GM19455 (cell line): ENCODE measurements around the gene LAPTM5.

ENCODE experiments used
- ATAC-seq: cut with Tn5 transposase; IDR thresholded peaks from one replicate; pipeline ENCODE4 v1.9.1; 2021; ENCODE audit not compliant: unreplicated experiment

The LAPTM5 gene

DNA sequence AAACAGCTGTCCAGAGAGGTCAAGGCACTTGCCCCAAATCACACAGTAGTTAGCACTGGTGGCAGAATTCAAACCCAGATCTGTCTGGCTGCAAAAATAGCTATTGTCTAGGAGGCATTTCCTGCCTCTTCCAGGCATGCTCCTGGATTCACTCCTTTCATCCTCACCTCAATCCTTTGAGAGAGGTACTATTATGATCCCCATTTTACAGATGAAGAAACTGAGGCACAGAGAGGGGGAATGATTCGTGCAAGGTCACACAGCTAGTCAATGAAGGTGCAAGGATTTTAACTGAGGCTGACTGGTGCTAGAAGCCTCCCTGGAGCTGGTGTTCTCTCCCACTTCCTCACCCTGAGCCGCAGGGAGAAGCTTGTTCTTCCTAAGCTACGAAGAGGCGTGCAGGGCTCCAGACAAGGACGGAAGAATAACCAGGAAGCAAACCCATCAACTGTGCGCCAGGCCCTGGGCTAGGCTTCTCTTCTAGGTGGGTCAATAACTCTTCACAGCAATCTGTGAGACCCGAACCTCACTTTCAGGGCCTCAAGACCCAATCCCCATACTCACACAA is 631 bp upstream of the LAPTM5 start:
- no peak for ATAC-seq

DNA sequence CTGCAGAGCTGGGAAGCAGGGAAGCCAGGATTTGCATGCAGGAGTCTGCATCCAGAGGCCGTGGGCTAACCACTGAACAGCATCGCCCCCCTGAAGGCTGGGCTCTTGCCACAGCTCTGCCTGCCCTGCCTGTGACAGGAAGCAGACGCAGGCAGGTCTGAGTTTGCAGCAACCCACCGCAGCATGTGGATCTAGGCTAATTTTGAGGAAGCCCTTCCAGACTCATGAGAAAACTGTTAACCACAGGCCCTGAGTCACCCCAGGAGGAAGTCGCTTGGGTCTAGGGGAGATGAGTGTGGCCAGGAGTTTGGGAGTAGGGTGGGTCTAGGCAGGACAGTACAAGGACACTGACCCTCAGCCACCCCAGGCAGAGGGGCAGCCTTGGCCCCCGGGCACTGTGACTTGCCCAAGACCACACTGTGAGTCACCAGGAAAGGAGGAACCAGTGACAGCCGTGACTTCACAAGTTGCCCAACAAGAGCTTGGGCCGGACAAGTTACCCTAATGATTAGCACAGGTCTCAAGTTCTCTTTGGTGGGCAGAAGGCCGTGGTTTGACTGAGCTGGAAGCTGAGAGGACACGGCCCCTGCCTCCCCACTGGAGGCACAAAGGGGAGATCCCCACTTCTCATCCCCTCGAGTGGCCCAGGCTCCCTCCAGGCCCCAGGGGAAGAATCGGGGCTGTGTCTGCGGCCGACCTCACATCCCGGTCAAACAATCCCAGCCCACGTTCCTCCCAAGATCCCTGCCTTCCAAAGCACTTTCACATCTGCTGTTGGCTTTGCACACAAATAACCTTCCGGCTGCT is 826 bp downstream of the LAPTM5 start:
- ATAC-seq: no peak

DNA sequence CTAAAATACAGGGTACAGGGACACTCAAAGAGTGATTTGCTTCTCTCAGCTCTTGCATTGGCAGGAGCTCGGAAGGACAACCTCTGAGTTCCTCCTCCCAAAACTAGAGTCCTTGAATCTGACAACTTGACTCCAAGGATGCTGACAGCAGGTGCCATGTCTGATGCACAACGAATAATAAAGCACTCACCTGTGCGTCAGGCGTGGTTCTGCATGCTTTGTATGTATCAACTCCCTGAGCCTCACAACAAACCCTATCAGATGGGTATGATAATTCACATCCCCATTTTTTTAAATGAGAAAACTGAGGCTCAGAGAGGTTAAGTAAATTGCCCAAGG is 1.4 kb downstream of the LAPTM5 start:
- no peak for ATAC-seq

DNA sequence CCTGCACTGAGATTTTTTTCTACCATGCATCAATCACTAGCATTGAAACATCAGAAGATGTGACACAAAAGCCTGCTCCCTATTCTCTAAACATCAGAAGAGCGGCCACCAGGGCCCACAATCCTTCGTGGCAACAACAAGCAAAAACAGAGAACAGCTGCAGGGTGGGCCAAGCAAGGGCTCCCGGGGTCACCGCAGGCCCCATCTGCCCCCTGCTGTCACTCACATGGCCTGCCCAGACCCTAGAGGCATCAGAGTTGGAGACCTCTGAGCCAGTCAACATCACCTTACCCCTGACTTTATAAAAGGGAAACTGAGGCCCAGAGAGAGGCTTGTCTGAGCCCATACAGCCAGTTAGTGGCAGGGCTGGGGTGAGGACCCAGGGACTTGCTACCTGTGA is 1.8 kb downstream of the LAPTM5 start:
- no peak for ATAC-seq

DNA sequence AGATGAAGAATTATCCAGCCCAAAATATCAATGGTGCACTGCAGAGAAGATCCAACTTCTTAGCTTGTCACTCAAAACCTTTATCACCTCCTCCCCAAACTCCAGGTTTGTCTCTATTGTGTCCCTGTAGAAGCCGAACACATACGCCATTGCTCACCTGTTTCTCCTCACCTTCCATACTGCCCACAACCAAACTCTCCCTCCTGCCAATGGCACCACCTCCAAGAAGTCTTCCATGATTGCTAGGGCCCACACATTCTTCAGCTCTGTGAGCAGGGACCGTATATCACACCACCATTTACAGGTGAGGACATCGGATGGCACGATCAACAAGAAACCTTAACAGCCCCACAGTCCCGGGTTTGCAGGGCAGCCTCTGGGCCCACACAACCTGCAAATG is 2.2 kb downstream of the LAPTM5 start:
- no peak for ATAC-seq

DNA sequence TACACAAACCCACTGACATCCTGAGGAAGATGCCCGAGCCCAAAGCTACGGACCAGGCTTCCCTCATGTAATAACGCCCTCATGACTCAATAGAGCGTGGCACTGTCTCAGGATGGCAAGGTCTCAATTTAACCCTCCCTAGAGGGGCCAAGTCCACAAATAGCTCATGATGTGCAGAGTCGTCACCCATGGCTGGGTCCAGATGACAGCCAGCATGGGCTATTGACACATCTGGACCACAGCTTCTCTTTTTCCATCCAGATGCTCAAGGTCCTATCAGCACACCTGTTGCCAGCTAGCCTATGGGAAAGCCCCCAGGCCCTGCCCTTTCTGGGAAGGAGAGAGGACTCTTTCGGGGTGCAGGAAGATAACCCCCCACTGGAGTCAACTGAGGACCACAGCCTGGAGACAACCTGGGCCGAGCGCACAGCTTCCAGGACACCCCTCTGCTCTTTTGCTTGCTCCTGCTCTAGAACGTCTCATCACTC is 2.8 kb downstream of the LAPTM5 start:
- ATAC-seq: peak; percentile 25

DNA sequence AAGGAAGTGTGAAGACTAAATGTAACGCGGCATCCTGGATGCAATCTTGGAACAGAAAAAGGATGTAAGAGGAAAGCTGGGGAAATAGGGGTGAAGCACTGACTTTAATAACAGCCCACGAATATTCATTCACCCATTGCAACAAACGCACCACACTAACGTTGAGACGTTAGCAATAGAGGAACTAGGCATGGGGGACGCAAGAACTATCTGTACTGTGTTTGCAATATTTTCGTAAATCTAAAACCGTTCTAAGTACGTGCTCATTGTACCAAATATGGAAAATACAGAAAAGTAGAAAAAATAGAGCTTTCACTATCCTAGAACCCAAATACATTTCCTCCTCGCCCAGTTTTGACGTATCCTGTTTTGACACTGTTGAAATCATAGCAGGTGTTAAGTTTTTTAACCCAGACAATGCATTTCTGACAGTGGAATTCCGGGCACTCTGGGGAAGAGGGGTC is 3.9 kb downstream of the LAPTM5 start:
- ATAC-seq: no peak

DNA sequence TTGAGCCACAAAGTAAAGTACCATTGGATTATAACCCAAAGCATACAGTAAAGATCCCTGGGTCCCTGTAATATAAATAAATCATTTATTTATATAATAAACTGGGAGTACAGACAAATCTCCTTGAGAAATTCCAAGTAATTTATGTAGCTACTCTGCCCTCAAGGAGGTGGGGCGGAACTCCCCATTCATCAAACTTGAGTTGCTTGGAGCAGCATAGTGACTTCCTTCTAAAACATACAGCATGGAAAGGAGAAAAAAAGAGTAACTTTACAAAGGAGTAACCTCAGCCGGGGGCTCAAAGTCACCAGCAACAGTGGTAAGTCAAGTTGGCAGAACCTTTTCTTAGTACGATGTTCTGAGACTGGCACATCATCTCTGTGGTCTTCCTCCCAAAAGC is 4.5 kb downstream of the LAPTM5 start:
- no peak for ATAC-seq

DNA sequence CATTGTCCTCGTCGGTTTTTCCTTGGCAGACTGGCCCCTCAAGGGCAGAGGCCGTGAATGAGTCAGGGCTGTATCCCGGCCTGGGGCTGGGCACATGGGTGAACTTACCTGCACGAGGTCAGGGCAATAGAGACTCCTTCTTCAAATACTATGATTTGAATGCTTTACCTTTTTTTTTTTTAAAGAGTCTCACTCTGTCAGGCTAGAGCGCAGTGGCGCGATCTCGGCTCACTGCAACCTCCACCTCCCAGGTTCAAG is 5.0 kb downstream of the LAPTM5 start:
- no peak for ATAC-seq

DNA sequence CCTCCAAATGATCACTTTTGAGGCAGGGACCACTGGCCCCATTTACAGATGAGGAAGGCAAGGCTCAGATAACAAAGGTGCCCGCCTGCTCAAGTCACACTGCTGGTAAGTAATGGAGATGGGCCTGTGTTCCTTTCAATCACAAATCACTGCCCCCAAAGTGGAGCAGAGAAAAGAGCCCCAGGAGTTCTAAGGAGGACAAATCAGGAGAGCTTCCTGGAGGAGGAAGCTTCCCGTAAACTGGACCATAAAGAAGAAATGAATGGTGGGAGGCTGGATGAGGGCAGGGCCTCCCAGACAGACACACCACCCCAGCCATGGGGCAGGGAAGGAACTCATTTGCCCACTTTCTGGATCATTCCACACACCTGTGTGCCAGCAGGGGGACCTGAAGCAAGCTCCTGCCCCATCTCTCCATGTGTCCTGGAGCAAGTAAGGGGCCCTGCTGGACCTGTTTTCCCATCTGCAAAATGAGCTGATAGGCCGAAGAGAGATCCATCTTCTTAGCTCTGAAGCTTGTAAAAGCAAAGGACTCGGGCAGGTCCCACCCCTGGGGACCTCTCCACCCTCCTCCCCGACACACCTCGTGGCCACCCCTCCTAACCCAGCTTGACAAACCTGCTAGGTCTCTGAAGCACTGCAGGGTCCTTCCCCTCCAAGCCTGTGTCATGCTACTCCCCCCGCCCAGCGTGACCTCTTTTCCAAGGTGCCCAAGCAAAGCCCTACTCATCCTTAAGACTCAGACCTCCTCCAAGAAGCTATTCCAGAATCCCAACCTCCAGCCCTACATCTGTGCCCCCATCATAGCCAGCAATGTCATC is 5.5 kb downstream of the LAPTM5 start:
- ATAC-seq: no peak

DNA sequence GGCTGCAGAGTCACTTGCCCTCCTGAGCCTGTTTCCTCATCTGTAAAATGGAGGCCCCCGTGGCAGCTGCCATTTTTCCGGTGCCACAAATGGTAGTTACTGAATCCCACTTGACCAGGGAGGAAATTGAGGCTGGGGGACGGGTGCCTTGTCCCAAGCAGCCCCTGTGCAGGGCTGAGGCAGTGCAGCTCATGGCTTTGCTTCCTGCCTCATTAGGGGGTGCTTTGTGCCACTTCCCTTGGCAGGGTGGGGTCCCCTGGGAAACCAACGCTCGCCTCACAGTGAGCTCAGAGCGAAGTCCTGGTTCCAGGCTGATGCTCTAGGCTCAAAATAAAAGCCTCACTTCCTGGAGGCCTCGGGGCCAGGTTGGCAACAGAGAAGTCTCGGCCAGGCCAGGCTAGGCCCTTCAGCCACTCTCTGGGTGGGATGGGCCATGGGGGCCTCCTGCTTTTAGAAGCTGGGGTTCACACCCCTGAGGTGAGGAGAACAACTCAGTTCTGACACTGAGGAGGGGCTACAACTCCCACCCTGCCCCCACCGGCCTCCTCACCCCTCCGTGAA is 6.8 kb downstream of the LAPTM5 start:
- ATAC-seq: no peak

DNA sequence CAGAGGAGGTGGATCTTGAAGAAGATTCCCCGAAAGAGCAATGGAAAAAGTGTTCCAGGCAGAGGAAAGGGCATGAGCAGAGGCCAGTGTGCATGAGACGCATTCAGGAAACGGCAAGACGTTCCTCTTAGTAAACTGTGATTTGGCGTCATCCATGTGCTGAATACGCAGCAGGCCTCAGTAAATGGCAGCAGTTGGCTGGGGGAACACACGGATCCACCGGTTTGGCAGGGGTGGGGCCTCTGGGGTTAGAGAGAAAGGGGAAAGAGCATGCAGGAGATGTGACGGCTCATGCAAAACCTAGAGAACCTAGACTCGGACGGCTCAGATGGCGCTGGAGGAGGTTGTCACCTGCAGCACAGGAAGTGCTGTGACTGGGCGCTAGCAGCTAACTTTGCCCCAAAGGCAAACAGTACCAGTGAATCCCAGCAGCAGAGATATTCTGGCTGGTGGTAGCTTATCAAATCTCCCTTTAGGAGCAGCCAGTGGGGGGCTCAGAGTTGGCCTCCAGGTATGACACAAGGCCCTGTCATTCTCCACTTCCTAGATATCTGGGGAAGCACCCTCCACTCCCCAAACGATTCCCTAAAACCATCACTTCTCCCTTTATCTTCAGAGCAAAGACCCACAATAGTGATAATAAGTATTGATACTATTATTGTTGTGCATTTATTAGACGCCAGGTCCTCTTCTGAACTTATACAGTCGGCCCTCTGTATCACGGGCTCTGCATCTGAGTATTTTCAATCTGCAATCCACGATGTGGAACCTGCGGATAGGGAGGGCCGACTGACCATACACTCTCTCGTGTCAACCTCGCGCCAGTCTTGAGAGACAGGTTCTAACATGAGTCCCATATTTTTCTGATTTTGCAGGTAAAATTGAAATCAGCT is 7.6 kb downstream of the LAPTM5 start:
- ATAC-seq: no peak

DNA sequence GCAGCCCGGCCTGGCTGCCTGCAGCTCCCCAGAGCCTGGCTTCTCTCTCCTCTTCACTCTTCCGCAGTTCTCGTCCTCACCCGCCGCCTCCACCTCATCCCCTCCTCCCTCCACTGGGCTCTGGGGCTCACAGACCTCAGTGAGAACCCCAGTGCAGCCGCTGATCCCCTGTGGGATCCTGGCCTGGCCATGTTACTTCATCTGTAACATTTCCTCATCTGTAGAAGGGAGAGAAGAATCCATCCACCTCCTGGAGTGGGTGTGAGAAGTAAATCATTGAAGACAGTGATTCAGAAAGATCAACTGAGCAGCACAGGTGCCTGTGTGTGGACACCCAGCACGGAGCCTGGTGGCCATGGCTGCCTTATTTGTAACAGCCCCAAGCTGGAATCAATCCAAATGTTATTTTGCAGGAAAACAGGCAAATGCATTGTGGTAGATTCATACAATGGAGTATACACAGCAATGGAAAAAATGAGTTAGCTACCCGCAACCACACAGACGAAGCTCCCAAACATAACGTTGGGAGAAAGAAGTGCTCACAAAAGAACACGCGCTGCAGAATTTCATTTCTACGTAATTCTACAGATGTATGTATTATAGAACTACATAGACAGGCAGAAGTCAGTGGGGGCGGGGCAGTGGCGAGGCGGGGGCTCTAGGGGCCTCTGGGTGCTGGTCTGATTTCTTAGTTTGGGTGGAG is 8.7 kb downstream of the LAPTM5 start:
- ATAC-seq: no peak

DNA sequence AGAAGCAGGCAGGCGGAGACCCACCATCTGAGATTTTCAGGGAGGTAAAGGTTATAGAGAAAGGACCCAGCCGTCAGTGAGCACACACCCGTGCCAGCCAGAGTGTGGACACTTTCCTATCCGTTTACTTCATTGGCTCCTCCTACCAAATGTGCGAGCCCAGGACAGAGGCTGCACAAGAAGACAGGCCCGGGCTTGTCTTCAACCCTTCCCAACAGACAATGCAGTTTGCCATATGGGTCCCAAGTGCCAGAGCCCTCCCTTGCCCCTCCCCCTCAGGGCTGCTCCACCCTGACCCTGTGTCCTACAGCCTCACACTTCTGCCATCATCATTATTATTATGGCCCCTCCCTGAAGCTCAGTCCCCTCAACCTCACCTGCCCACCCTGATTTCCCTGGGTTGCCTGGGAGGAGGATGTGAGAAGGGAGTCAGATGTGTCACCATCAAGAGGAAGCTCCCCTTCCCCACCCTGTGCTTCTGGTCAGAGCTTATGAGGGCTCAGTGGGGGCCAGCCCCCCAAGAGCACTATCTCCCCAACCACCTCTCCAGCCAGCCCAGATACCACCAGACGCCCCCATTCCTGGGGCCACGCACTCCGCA is 9.4 kb downstream of the LAPTM5 start:
- no peak for ATAC-seq

DNA sequence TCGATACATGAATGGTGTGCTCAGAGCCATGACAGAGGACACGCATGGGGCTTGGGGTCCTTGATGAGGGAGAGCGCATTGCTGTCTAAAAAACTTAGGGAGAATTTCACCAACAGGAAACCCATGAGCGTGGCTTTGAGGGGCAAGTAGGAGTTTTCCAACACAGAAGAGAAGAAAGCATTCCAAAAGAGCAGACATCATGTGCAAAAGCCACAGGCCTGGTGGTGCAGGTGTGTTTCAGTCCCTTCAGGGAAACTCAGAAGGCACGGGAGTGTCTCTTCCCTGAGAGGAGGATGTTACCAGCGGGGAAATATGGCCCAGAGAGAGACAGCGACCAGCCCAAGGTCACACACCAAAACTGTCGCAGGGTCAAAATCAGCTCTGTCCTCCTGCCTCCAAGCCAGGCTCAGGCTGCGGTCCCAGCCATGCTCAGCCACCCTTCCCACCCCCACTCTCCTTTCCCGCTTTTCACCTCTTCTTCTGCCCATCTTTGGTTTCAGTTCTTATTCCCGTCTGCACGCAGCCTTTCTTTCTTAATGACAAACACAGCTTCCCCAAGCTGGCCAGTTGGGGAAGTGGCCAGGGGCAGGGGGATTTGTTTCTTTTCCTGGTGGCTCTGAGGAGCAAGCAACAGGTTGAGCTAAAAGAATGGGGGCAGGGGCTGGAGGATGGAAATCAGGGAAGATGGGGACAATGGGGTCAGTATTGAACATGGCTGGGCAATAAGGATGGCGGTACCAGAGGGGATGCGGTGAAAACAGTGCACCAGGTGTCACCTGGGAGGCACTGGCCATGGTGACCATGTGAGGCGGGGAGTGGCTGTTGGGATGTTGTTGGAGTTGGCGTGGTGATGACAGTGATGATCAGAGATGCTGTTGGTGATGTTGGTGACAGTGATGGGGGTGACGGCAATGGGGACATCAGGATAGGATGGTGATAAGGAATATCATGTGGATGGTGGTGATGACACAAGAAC is 10.3 kb downstream of the LAPTM5 start:
- ATAC-seq: no peak

DNA sequence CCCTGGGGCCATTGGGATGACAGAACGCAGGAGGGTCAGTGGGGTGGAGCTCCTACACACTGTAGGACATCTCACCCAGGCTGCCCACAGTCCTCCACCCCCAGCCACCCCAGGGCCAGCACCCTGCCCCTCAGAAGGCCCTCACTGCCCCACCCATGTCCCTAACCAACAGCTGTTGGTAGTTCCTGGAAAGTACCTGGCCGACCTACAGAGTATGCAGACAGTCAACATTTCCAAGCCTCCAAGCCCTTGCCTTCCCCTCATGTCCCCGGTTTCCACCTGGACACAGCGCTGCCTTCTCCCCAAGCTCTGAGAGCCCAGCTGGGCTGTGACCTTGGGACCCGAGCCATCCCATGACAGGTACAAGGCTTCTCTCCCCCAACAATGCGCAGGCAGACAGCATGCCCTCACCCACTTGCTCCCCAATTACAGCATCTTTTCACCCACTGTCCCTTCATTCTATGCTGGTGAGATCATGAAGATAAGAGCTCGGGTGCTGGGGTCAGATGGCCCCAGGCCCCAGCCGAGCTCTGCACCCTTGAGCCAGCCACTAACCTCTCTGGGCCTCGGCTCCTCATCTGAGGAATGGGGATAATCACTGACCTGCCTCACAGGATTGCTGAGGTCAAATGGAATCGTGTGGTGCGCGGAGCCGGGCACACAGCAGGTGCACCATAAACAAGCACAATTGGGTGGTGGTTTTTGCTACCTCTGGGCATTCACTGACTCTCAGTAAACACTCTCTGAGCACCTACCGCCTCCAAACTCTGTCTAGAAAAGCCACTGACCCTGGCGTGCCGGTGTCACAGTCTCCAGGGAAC is 11.2 kb downstream of the LAPTM5 start:
- no peak for ATAC-seq

DNA sequence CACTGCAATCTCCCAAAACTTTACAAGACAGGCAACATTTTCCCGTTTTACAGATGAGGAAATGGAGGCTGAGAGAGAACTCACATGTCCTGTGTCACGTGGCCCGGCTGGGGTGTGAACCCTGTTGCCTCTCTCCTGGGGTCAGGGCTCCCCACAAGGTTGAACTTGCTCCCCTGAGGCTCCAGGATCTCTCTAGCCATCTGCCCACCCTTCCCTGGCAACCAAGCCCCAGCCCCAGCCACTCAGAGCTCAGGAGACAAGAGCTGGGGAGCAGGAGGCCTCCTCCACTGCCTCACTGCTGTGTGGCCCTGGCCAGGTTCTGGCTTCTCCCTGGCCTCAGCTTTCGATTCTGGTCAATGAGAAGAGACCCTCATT is 11.8 kb downstream of the LAPTM5 start:
- ATAC-seq: no peak
